Liver (tissue), 9 donors: ENCODE results near the gene PPP1R3D. TPM values are rescaled to one million over a fixed set of nuclear protein-coding genes. Genes with fewer than 3 reads are reported as not detected.

Experiments
- DNase-seq: peaks from one replicate; pipeline ENCODE4 v3.0.0-alpha.2; 2017; ENCODE audit warnings: low spot score
- H3K27ac ChIP-seq, 2 donors: one replicate each; pipeline ENCODE4 v1.7.0; 2013; ENCODE audit warnings: inconsistent platforms in 2 of 2, low read length in 2 of 2, control low read depth in 1 of 2, low read depth in 1 of 2, mild to moderate bottlenecking in 1 of 2
- H3K27me3 ChIP-seq, 4 donors: one replicate each; pipeline versions ENCODE4 v1.6.1 to v1.7.0; 2013; ENCODE audit warnings: low read length in 3 of 4, inconsistent platforms in 1 of 4, mild to moderate bottlenecking in 1 of 4, moderate library complexity in 1 of 4; ENCODE audit not compliant: control insufficient read depth in 4 of 4, insufficient read depth in 4 of 4
- H3K36me3 ChIP-seq, 4 donors: one replicate each; pipeline versions ENCODE4 v1.6.1 to v1.7.0; 2013; ENCODE audit warnings: low read length in 3 of 4, mild to moderate bottlenecking in 3 of 4, low read depth in 1 of 4, moderate library complexity in 1 of 4; ENCODE audit not compliant: control insufficient read depth in 4 of 4, insufficient read depth in 3 of 4
- H3K4me1 ChIP-seq, 4 donors: one replicate each; pipeline versions ENCODE4 v1.6.1 to v1.7.0; 2013; ENCODE audit warnings: low read length in 3 of 4, mild to moderate bottlenecking in 3 of 4, moderate library complexity in 1 of 4; ENCODE audit not compliant: control insufficient read depth in 4 of 4, insufficient read depth in 4 of 4
- H3K4me3 ChIP-seq, 3 donors: one replicate each; pipeline versions ENCODE4 v1.6.1 to v1.7.0; 2013; ENCODE audit warnings: low read length in 3 of 3, control low read depth in 1 of 3, low read depth in 1 of 3, mild to moderate bottlenecking in 1 of 3
- H3K9ac ChIP-seq, 2 donors: one replicate each; pipeline ENCODE4 v1.7.0; 2013; ENCODE audit warnings: low read length in 2 of 2, mild to moderate bottlenecking in 2 of 2, moderate library complexity in 2 of 2, control low read depth in 1 of 2, low read depth in 1 of 2
- H3K9me3 ChIP-seq, 4 donors: one replicate each; pipeline versions ENCODE4 v1.6.1 to v1.7.0; 2013; ENCODE audit warnings: low read length in 3 of 4; ENCODE audit not compliant: control insufficient read depth in 4 of 4
- FOXA2 ChIP-seq: IDR thresholded peaks from 2 replicates; pipeline ENCODE4 v1.6.1; 2016; ENCODE audit warnings: antibody characterized with exemption
- GABPA ChIP-seq, 2 donors: IDR thresholded peaks in 1 of 2; conservative IDR thresholded peaks in 1 of 2; 2 replicates each; pipeline ENCODE4 v1.6.1; 2016; ENCODE audit warnings: antibody characterized with exemption in 2 of 2, mild to moderate bottlenecking in 1 of 2, moderate library complexity in 1 of 2
- HNF4A ChIP-seq, 2 donors: conservative IDR thresholded peaks; 2 replicates each; pipeline ENCODE4 v1.6.1; 2016; ENCODE audit warnings: antibody characterized with exemption in 2 of 2, mild to moderate bottlenecking in 2 of 2
- JUND ChIP-seq, 2 donors: IDR thresholded peaks; 2 replicates each; pipeline ENCODE4 v1.6.1; 2016; ENCODE audit warnings: antibody characterized with exemption in 2 of 2
- NR2F2 ChIP-seq: IDR thresholded peaks from 2 replicates; pipeline ENCODE4 v1.6.1; 2016; ENCODE audit warnings: antibody characterized with exemption
- RAD21 ChIP-seq, 2 donors: IDR thresholded peaks; 2 replicates each; pipeline ENCODE4 v1.6.1; 2016; ENCODE audit warnings: antibody characterized with exemption in 2 of 2, mild to moderate bottlenecking in 2 of 2
- RXRA ChIP-seq, 2 donors: IDR thresholded peaks; 2 replicates each; pipeline ENCODE4 v1.6.1; 2017 to 2018; ENCODE audit warnings: antibody characterized with exemption in 2 of 2, mild to moderate bottlenecking in 1 of 2
- WGBS: extraction: QIAGEN DNeasy Blood & Tissue Kit; methylation state at CpG from one replicate; pipeline ENCODE4 v1.1.7; 2013; 5-methylcytosine and 5-hydroxymethylcytosine counted together
- polyA plus RNA-seq, 2 donors: library from polyadenylated mRNA; stranded (reverse) in 1 of 2; unstranded in 1 of 2; fragments of 200-250 nt in 1 of 2; fragments of >200 nt in 1 of 2; fragmentation: Nextera tagmentation in 1 of 2; extraction: Ambion mirVana in 1 of 2; gene quantifications; one replicate each; pipeline versions ENCODE4 v1.2.1 to v1.2.3, GENCODE V29; 2013 to 2015
- total RNA-seq, 2 donors: library from RNA; depleted of rRNA; stranded (reverse); fragments of >200 nt; gene quantifications; one replicate each; pipeline ENCODE4 v1.2.3, GENCODE V29; 2014
- TF ChIP-seq, protein P1 (sequence below): IDR thresholded peaks from 2 replicates; pipeline ENCODE4 v1.6.1; 2016; ENCODE audit warnings: antibody characterized with exemption
- TF ChIP-seq, protein P2 (sequence below): fragments of 150-350 bp; IDR thresholded peaks from 2 replicates; pipeline ENCODE4 v1.5.1; 2017; ENCODE audit warnings: improper control_type of control experiment, low read depth, low read length; ENCODE audit not compliant: missing input control
- TF ChIP-seq, protein P3 (sequence below): IDR thresholded peaks from 2 replicates; pipeline ENCODE4 v1.6.1; 2016; ENCODE audit warnings: antibody characterized with exemption
- TF ChIP-seq, protein P4 (sequence below): IDR thresholded peaks from 2 replicates; pipeline ENCODE4 v1.6.1; 2016; ENCODE audit warnings: antibody characterized with exemption, mild to moderate bottlenecking
- donor health status: healthy.
- donor health status: healthy.
- donor health status: healthy.
- donor health status: healthy.
- donor health status: healthy.

PPP1R3D gene
- total and polyA plus RNA-seq, 4 donors = 0.28 to 2.2 (median 1.0) TPM

DNA sequence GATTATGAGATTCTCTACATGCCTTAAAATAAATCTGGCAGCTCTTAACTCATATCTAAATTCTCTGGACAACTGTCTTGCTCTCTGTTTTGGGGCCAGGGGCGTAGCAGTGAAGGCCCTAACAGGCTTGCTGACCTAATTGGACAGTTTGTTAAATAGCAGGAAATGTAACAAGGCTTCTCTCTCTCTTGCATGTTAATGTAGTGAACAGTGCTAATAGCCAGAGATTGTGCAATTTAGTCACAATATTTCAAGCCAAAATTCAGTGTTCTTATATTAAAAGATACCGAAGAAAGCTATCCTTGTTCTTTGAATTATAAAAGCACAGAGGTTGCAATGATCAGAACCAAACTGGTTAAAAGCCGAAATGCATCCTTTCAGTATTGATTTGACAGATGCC is 3.0 kb downstream of the PPP1R3D start (continued):
- TF ChIP-seq, protein P1, sequence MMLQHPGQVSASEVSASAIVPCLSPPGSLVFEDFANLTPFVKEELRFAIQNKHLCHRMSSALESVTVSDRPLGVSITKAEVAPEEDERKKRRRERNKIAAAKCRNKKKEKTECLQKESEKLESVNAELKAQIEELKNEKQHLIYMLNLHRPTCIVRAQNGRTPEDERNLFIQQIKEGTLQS = no peak
- TF ChIP-seq NR2F2 (no peak), RXRA (IDR thresholded peaks at IDR 0.05) (no peak), HNF4A (conservative IDR thresholded peaks at IDR 0.05) (no peak), FOXA2 (no peak), GABPA (IDR thresholded peaks at IDR 0.05 in 1 of 2, conservative IDR thresholded peaks at IDR 0.05 in 1 of 2) (no peak), JUND (IDR thresholded peaks at IDR 0.05) (no peak)
- TF ChIP-seq, protein P2, sequence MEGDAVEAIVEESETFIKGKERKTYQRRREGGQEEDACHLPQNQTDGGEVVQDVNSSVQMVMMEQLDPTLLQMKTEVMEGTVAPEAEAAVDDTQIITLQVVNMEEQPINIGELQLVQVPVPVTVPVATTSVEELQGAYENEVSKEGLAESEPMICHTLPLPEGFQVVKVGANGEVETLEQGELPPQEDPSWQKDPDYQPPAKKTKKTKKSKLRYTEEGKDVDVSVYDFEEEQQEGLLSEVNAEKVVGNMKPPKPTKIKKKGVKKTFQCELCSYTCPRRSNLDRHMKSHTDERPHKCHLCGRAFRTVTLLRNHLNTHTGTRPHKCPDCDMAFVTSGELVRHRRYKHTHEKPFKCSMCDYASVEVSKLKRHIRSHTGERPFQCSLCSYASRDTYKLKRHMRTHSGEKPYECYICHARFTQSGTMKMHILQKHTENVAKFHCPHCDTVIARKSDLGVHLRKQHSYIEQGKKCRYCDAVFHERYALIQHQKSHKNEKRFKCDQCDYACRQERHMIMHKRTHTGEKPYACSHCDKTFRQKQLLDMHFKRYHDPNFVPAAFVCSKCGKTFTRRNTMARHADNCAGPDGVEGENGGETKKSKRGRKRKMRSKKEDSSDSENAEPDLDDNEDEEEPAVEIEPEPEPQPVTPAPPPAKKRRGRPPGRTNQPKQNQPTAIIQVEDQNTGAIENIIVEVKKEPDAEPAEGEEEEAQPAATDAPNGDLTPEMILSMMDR = no peak

DNA sequence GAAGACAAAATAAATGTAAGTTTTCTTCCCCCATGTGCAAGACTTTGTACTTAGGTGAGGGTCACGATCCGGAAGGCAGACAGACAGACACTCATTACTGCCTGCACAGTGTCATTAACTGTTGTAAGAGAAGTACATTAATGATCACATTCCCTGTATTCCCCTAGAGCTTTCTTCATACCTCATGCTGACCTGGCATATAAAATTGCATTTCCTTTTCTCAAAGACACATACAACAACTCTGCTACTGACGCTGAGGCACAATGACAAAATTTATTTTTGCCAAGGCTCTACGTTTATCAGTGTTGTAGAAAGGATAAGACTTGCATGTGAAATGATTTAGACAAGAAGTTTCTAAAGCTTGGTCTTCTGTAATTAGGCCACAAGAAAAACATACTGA is 3.7 kb downstream of the PPP1R3D start:
- 83% methylated on average over 4 of the region's 4 CpGs for WGBS
- Histone ChIP-seq H3K4me1 (peaks cover 8 to 23% (median 22%) of the 10 kb centered on the region in 4 donors), H3K9ac (no peak overlapping the region)

DNA sequence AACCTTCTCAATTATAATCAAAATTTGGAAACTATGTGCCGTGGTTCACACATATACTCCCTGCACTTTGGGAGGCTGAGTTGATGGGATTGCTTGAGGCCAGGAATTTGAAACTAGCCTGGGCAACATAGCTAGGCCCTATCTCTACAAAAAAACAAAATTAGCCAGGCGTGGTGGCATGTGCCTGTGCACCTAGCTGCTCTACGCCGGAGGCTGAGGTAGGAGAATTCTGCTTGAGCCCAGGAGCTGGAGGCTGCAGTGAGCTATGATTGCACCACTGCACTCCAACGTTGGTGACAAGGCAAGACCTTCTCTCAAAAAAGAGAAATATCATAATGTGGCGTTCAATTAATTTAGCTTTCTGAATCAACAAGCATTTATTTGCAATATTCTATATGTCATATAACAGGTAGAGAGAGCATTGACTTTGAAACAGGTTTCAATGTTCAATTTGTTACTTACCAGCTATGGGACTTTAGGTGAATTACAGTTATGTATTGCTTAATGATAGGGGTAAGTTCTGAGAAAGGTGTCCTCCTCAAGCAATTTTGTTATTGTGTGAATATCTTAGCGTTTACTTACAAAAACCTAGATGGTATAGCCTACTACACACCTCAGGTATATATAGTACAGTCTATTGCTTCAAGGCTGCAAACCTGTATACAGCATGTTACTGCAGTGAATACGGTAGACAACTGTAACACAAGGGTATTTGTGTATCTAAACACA is 4.5 kb downstream of the PPP1R3D start:
- Histone ChIP-seq H3K27ac (no peak overlapping the region), H3K36me3 (no peaks in the 10 kb centered on the region), H3K4me3 (no peak overlapping the region), H3K9me3 (peaks cover 0 to 2% (median 0%) of the 10 kb centered on the region in 4 donors), H3K4me1 (peaks cover 2 to 23% (median 15%) of the 10 kb centered on the region in 4 donors), H3K27me3 (peaks cover 0 to 8% (median 0%) of the 10 kb centered on the region in 4 donors), H3K9ac (no peak overlapping the region)
- TF ChIP-seq RXRA (IDR thresholded peaks at IDR 0.05) = no peak
- no peak for DNase-seq
- WGBS = 96% methylated on average over 8 of the region's 8 CpGs

More for the DNA sequence above, 3.7 kb downstream of the PPP1R3D start:
- Histone ChIP-seq H3K4me3 (no peak overlapping the region), H3K27ac (no peak overlapping the region), H3K9me3 (peaks cover 0 to 2% (median 0%) of the 10 kb centered on the region in 4 donors), H3K27me3 (peaks cover 0 to 8% (median 0%) of the 10 kb centered on the region in 4 donors), H3K36me3 (no peaks in the 10 kb centered on the region)
- TF ChIP-seq, protein P3, sequence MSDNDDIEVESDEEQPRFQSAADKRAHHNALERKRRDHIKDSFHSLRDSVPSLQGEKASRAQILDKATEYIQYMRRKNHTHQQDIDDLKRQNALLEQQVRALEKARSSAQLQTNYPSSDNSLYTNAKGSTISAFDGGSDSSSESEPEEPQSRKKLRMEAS = no peak
- no peak for DNase-seq

DNA sequence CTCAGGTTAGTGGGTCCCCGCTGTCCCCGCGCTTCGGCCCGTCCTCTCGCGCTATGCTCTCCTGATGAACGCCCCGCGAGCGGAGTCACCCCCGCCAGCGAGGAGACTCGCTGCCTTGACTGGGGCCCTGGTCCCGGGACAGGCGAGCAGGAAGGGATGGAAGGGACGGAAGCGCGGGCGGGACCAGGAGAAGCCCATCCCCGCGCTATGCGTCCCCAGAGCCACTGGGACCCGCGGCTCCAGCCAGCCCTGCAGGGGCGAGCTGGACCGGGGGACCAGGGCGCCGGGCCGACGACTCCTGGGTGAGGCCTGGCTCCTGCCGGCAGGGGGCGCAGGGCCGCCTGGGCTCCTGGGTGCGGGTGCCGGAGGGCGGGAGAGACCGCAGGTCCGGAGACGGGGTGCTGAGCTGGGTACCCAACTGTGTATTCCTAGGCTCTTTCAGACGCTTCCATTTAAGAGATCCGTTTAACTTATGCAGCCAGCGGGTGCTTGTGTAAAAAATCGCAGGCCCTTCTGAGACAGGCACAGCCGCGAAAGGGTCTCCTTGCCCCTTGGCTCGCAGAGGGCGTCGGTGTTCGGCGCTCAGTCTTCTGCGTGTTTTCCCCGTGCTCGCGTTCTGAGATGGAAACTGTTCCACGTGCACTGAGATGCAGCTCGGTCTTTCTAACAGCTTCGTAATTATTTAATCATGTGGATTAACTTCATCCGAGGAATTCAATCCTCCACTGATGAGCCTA is 6.1 kb downstream of the PPP1R3D start:
- TF ChIP-seq HNF4A (conservative IDR thresholded peaks at IDR 0.05) = no peak
- TF ChIP-seq, protein P4, sequence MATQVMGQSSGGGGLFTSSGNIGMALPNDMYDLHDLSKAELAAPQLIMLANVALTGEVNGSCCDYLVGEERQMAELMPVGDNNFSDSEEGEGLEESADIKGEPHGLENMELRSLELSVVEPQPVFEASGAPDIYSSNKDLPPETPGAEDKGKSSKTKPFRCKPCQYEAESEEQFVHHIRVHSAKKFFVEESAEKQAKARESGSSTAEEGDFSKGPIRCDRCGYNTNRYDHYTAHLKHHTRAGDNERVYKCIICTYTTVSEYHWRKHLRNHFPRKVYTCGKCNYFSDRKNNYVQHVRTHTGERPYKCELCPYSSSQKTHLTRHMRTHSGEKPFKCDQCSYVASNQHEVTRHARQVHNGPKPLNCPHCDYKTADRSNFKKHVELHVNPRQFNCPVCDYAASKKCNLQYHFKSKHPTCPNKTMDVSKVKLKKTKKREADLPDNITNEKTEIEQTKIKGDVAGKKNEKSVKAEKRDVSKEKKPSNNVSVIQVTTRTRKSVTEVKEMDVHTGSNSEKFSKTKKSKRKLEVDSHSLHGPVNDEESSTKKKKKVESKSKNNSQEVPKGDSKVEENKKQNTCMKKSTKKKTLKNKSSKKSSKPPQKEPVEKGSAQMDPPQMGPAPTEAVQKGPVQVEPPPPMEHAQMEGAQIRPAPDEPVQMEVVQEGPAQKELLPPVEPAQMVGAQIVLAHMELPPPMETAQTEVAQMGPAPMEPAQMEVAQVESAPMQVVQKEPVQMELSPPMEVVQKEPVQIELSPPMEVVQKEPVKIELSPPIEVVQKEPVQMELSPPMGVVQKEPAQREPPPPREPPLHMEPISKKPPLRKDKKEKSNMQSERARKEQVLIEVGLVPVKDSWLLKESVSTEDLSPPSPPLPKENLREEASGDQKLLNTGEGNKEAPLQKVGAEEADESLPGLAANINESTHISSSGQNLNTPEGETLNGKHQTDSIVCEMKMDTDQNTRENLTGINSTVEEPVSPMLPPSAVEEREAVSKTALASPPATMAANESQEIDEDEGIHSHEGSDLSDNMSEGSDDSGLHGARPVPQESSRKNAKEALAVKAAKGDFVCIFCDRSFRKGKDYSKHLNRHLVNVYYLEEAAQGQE = peak; percentile 83
- TF ChIP-seq, protein P2 = peak; percentile 65
- peak in 1 of 2 donors; percentile 52 for TF ChIP-seq RAD21 (IDR thresholded peaks at IDR 0.05)
- peaks cover 0 to 14% (median 8%) of the 10 kb centered on the region in 4 donors for H3K4me1 ChIP-seq
- no peak overlapping the region for H3K9ac ChIP-seq

More for the DNA sequence above, 6.1 kb downstream of the PPP1R3D start:
- no peaks in the 10 kb centered on the region for H3K36me3 ChIP-seq
- H3K4me3 ChIP-seq = peak overlapping the region in 2 of 3 donors; percentile 36 to 48
- peak overlapping the region; percentile 46 to 49 for H3K27ac ChIP-seq
- WGBS = 12% methylated on average over 59 of the region's 59 CpGs
- H3K27me3 ChIP-seq = peaks cover 0 to 8% (median 1%) of the 10 kb centered on the region in 4 donors
- no peaks in the 10 kb centered on the region for H3K9me3 ChIP-seq
- peak; percentile 79 for DNase-seq
